MM.1S (cell line): ENCODE measurements around the gene NPSR1.

Experiments used
- DNase-seq: peaks from one replicate; pipeline ENCODE4 v3.0.0-alpha.2; 2015
- H2AFZ ChIP-seq: fragments of 300-600 bp; sonication (generic); 2 replicates; pipeline ENCODE4 v1.6.0; 2016; ENCODE audit warnings: antibody characterized with exemption, low read length
- H3F3A ChIP-seq: fragments of 300-600 bp; sonication (generic); 2 replicates; pipeline ENCODE4 v1.6.1; 2016; ENCODE audit warnings: mild to moderate bottlenecking, antibody characterized with exemption, low read length, moderate library complexity, mixed read lengths; ENCODE audit not compliant: insufficient read depth
- H3K27ac ChIP-seq: fragments of 300-600 bp; sonication (generic); 2 replicates; pipeline ENCODE4 v1.5.1; 2016; ENCODE audit warnings: mild to moderate bottlenecking, low read length
- H3K27me3 ChIP-seq: fragments of 300-600 bp; sonication (generic); replicated peaks from 2 replicates; pipeline ENCODE4 v1.6.0; 2016; ENCODE audit warnings: low read length; ENCODE audit not compliant: insufficient read depth
- H3K36me3 ChIP-seq: fragments of 300-600 bp; sonication (generic); replicated peaks from 2 replicates; pipeline ENCODE4 v1.6.1; 2016; ENCODE audit warnings: mild to moderate bottlenecking, low read length, mixed read lengths; ENCODE audit not compliant: insufficient read depth
- H3K4me1 ChIP-seq: fragments of 300-600 bp; sonication (generic); 2 replicates; pipeline ENCODE4 v1.6.1; 2016; ENCODE audit warnings: low read length, mixed read lengths
- H3K4me2 ChIP-seq: fragments of 300-600 bp; sonication (generic); 2 replicates; pipeline ENCODE4 v1.6.0; 2016; ENCODE audit warnings: low read depth, low read length
- H3K4me3 ChIP-seq: fragments of 300-600 bp; sonication (generic); 2 replicates; pipeline ENCODE4 v1.5.1; 2016; ENCODE audit warnings: low read length, mixed read lengths
- H3K79me2 ChIP-seq: fragments of 300-600 bp; sonication (generic); 2 replicates; pipeline ENCODE4 v1.6.1; 2016; ENCODE audit warnings: mixed run types, low read length, mixed read lengths
- H3K9ac ChIP-seq: fragments of 300-600 bp; sonication (generic); 2 replicates; pipeline ENCODE4 v1.6.1; 2016; ENCODE audit warnings: low read length, mixed read lengths
- H3K9me2 ChIP-seq: fragments of 300-600 bp; sonication (generic); replicated peaks from 2 replicates; pipeline ENCODE4 v1.6.1; 2016; ENCODE audit warnings: mild to moderate bottlenecking, low read length, mixed read lengths; ENCODE audit not compliant: insufficient read depth
- H3K9me3 ChIP-seq: fragments of 300-600 bp; sonication (generic); replicated peaks from 2 replicates; pipeline ENCODE4 v1.6.1; 2016; ENCODE audit warnings: mild to moderate bottlenecking, low read length, mixed read lengths; ENCODE audit not compliant: insufficient read depth
- H4K20me1 ChIP-seq: fragments of 300-600 bp; sonication (generic); 2 replicates; pipeline ENCODE4 v1.6.1; 2016; ENCODE audit warnings: mild to moderate bottlenecking, low read length, moderate library complexity, mixed read lengths; ENCODE audit not compliant: insufficient read depth
- CTCF ChIP-seq: fragments of 300-600 bp; sonication (generic); IDR thresholded peaks from 2 replicates; pipeline ENCODE4 v1.5.1; 2016; ENCODE audit warnings: antibody characterized with exemption, low read length, mixed read lengths
- EZH2 ChIP-seq: fragments of 300-600 bp; sonication (generic); optimal IDR thresholded peaks from 2 replicates; pipeline ENCODE3; 2017; ENCODE audit warnings: low read depth, mild to moderate bottlenecking, antibody characterized with exemption, low read length, mixed read lengths
- EZH2phosphoT487 ChIP-seq: fragments of 300-600 bp; sonication (generic); IDR thresholded peaks from 2 replicates; pipeline ENCODE4 v1.6.1; 2018; ENCODE audit warnings: antibody characterized with exemption, low read length

NPSR1 gene

GRCh38 chr7:34840176-34840785 lies 182.3 kb downstream of the NPSR1 start:
- Histone ChIP-seq H3K27ac (no peak overlapping the region), H2AFZ (no peak overlapping the region), H3F3A (no peaks in the 10 kb centered on the region), H3K27me3 (no peaks in the 10 kb centered on the region), H3K9me3 (no peaks in the 10 kb centered on the region), H3K9ac (no peak overlapping the region), H3K36me3 (no peaks in the 10 kb centered on the region), H3K9me2 (no peaks in the 10 kb centered on the region), H4K20me1 (no peaks in the 10 kb centered on the region), H3K4me1 (no peaks in the 10 kb centered on the region), H3K4me2 (no peak overlapping the region), H3K79me2 (no peaks in the 10 kb centered on the region), H3K4me3 (no peak overlapping the region)
- DNase-seq, result no peak
- no peak for TF ChIP-seq CTCF
- TF ChIP-seq EZH2, result no peak
- no peak for TF ChIP-seq EZH2phosphoT487

GRCh38 chr7:34841326-34841725 lies 183.3 kb downstream of the NPSR1 start:
- Histone ChIP-seq H3K9me3 (no peaks in the 10 kb centered on the region), H3F3A (no peaks in the 10 kb centered on the region), H3K4me2 (no peak overlapping the region), H3K27me3 (no peaks in the 10 kb centered on the region), H3K79me2 (no peaks in the 10 kb centered on the region), H3K4me1 (no peaks in the 10 kb centered on the region), H4K20me1 (no peaks in the 10 kb centered on the region), H3K9me2 (no peaks in the 10 kb centered on the region), H3K9ac (no peak overlapping the region), H2AFZ (no peak overlapping the region), H3K27ac (no peak overlapping the region), H3K4me3 (no peak overlapping the region), H3K36me3 (no peaks in the 10 kb centered on the region)
- no peak for DNase-seq
- TF ChIP-seq EZH2 (no peak), CTCF (no peak), EZH2phosphoT487 (no peak)

GRCh38 chr7:34842782-34843181 lies 184.8 kb downstream of the NPSR1 start:
- Histone ChIP-seq H3K27ac (no peak overlapping the region), H3K4me2 (no peak overlapping the region), H3K36me3 (no peaks in the 10 kb centered on the region), H3K79me2 (no peaks in the 10 kb centered on the region), H3K9me3 (no peaks in the 10 kb centered on the region), H3K9me2 (no peaks in the 10 kb centered on the region), H3K9ac (no peak overlapping the region), H4K20me1 (no peaks in the 10 kb centered on the region), H3K4me3 (no peak overlapping the region), H3F3A (no peaks in the 10 kb centered on the region), H3K4me1 (no peaks in the 10 kb centered on the region), H3K27me3 (no peaks in the 10 kb centered on the region), H2AFZ (no peak overlapping the region)
- no peak for DNase-seq
- TF ChIP-seq CTCF (no peak), EZH2phosphoT487 (no peak), EZH2 (no peak)
